ENCODE data around the gene GJA5.

GJA5 gene

GRCh38 chr1:147760481-147761260 lies at the start of gene GJA5:
TSS of gene GJA5 (minus strand) at chr1:147760602. CDS start at chr1:147759238, 1,364 bp downstream.
- DNase-seq, result no peak

DNA sequence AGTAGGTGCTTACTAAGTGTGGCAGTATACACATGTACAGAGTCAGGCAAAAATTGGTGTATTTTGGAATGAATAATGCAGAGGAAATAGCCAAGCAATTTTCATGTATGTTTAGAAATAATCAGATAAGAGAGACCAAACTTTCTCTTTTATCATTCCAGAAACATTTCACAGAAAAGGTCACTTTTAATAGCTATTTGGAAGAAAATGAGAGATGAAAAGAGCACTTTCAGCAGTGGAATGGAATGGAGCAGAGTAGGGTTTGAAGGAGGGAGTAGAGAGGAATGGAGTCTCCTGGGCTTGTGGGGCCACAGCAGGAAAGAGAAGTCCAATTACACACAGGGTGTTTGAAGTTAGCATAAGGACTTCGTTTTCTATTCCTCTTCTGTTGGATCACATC lies 48.8 kb upstream of the GJA5 start:
- DNase-seq, result no peak

GRCh38 chr1:147808025-147808424 lies 47.6 kb upstream of the GJA5 start:
- DNase-seq, result no peak

- no peak for DNase-seq
Observed at GRCh38 chr1:147807405-147807804, 47.0 kb upstream of the GJA5 start.

DNA sequence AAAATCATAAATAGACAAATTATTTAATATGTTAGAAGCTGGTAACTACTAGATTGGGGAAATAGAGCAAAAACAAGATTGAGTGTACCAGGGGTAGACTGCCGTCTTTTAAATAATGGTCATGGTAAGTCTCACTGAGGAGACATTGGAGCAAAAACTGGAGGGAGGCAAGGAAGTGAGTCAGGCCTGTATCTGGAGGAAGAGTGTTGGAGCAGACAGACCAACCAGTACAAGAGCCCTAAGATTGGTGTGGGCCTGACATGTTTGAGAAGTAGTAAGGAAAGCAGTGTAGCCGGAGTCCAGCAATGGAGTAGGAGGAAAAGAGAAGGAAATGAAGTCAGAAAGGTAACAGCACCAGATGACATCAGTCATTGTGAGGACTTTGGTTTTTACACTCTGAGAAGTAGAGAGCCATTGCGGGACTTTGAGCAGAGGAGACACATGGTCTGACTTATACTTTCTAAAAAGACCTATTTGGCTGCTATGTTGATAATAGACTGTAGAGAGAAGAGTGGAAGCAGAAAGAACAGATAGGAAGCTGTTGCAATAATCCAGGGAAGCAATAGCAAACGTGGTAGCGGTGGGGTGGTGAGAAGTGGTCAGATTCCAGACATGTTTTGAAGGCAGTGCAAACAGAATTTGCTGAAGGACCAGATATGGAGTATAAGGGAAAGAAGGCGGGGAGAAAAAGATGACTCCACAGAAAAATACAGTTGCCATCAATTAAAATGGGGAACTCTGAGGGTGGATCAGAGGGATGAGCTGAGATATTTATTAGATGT lies 44.7 kb upstream of the GJA5 start:
- DNase-seq, result no peak

DNA sequence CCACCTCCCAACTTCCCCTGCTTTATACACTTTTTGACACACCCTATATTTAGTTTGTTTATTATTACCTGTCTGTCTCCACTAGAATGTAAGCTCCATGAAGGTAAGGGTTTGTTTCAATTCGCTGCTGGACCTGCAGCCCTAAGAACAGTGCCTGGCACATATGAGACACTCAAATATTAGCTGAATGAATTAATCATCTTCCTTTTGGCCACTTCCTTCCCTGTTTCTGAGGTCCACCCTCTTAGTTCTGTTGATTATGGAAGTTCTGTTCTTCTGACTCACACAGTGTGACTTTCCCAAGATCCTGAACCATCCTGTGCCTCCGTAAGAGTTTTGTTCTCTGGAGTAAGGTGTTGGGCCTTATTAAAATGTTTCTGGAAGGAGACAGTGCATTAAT lies 40.4 kb upstream of the GJA5 start:
- DNase-seq, result no peak

DNA sequence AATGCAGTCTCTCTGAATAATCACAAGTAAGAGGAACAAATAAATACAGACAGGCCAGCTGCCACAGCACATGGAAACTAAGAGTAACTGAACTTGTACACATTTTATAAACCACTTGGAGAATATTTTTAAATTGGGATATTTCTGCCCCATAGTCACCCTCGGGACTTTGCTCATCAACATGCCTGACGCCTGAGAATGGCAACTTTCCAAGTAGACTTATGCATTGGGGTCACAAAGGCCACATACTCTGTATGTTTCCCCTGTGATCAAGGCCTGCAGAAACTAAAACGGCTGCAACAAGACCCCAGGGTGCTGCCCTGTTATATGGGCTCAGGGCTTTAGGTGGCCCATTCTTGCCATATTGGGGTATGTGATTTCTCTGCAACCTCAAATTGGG lies 38.3 kb upstream of the GJA5 start:
- DNase-seq, result no peak

DNA sequence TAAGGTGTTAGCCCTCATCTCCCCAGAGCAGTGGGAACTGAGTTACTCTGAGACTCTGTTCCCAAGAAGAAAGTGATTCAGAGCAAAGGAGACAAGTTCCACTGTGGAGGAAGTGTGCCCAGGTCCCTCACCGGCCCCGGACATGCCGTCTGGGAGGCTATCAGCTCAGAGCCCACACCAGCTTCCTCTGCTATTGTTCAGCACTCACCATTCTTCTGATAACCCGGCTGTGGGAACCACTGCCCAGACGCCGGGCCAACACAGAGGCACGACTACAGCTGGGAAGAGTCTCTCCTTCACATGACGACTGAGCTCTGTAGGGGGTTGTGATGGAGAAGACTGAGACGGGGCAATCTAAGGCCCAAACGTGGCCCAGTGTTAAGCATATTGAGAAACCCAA lies 34.2 kb upstream of the GJA5 start:
- DNase-seq, result no peak

DNA sequence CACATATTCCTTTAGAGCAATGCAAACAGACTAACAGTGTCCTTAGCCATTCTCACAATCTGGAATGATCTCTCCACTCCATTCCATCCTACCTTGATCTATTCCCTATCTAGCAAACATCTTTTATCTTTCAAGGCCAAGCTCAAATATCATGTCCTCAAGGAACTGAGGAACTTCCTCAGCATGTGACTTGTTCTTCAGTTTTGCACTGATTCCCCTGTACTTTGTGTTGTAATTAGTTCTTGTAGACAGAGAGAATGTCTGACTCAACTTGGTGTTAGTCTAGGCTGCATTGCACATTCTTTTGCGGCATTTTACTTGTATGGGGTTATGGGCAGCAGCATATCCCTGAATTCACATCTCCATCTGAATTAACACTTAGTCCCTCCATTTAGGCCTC lies 31.5 kb upstream of the GJA5 start:
- DNase-seq, result no peak

DNA sequence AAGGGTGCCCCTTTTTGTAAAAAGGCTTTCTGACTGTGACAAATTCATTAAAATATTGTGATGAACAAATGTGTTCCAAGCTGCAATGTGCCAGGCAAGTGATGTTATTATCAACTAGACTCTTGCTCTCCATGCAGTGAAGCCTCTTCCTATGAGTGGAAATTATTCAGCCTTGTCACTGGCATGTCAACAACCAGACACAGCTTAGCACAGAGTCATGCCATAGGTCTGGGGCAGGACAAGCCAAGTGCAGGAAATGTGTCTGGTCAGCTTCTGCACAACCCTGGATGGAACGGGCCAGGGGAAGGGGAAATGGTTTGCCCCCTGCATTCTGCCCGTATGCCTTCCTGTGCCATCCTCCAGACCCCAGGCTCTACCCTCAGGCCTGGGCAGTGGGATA lies 27.4 kb upstream of the GJA5 start:
- no peak for DNase-seq

DNA sequence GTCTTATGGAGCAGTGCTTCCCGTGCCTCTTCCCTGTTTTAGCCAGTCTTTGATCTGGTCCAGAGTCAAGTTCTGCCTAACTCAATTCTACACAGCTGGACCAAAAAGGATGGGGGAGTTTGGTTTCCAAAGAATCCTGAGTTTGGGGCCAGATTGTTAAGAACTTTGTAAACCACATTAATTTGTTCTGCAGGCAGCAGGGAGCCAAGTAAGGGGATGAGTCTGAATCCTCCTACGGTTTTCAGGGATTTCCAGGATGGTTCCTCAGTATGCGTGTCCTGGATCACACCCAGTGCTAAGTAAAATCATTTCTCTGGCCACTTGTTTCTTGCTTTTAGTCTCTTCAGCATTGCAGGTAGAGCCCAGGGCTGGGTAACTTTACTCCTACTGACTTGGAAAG lies 26.1 kb upstream of the GJA5 start:
- no peak for DNase-seq

GRCh38 chr1:147785794-147786506 lies 25.5 kb upstream of the GJA5 start:
- no peak for DNase-seq

DNA sequence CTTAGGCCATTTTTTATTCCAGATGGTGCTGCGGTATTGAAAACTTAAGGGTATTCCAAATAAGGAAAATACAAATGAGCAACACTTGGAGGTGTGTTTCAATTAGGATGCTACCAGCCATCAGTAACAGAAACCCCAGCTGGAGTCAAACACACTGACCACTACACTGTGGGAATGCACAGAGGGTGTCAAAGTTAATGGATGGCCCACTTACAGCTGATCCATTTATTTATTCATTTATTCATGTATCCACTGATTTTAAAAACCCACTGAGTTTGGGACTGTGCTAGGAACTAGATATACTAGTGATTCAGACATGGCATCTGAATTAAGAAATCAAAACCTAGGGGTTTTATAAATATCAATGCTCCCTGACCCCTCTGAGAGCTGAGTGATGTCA lies 24.5 kb upstream of the GJA5 start:
- no peak for DNase-seq

DNA sequence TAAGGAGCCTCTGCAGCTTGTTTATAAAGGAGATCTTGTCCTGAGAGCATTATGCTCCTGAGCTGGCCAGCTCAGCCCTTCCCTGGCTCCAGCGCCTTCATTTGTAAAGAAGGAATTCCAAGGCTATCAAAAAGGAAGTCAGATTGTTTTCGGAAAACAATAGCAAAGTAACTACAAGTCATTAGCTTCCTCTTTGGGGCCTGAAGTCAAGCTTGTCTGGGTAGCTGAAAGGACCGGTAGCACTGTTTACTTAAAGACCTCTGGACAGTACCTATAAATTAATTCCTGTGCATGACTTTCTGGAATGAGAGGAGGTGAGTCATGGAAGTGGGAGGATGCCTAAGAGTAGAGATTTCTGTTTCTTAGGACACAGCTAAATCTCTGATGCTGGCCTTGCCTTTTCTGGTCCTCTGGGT lies 20.7 kb upstream of the GJA5 start:
- DNase-seq, result no peak

DNA sequence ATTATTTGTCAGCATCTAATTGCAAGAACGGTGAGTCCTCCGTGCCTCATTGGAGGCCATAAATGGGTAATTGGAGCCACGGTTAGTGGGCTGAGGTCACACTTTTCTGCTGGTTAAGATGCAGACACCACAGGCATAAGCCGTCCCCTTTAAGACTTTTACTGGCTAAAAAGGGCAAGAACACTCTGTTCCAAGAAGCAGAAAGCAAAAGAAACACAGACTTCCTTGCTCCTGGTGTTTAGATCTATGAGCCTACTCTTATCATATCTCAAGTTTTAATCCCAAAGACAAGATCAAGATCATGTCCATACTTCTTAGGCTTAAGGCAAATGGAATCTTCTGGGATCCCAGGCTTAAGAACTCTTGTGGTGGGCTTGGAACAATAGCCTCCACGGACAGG lies 17.3 kb upstream of the GJA5 start:
- DNase-seq, result no peak

GRCh38 chr1:147773215-147773715 lies 12.9 kb upstream of the GJA5 start:
- no peak for DNase-seq

DNA sequence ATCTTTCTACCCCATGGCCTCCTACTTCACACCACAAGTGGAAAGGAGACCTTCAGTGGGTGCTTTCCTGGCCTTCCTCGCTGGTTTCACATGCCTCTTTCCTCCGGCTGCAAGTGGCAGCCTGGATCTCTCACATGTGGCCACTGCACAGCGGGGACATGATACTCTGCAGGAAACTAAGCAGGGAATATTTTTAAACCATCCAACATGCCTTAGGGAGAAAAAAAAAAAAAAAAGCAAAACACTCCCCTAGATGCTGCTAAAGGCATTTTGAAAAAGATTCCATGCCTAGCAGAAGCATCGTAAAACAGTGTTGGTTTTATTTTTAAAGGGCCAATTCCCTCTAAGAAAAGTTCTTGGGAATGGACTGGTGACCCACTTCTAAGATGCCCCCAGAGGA lies 12.2 kb upstream of the GJA5 start:
- DNase-seq, result no peak

- no peak for DNase-seq
Observed at GRCh38 chr1:147771226-147772125, 11.1 kb upstream of the GJA5 start.

DNA sequence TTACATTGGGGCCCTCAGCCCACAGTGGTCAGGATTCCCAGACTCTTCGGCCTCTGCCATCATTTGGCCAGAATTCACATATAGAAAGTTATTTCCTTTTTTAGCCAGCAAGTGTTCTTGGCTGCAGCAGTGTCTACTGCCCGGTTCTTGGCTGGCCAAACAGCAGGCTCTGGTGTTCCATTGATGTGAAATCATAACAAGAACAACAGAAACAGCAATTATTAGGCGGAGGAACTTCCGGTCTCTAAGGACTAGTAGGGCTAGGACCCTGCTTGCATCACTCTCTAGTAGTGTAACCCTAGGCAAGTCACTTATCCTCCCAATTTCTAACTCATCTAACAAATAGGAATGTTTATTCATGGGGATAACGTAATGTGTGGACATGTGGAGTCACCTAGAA lies 8.7 kb upstream of the GJA5 start:
- DNase-seq, result no peak

GRCh38 chr1:147768582-147768981 lies 8.2 kb upstream of the GJA5 start:
- no peak for DNase-seq

DNA sequence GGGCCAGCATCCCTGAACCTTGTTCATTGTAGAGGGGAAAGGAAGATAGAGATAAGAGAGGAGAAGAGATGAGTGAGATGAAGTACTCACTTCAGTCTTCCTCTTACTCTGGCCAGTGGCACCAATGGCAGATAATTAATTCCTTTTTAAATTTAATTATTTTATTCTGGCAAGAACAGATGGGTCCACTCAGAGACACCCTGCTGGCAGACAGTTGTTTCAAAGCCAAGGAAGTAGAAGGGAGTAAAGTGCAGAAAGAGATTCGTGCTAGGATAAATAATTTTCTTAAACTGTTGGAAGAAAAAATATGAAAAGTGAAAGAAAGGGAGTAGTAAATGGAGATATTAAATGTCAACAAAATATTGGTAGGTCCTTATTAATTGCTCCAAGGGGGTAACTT lies 7.7 kb upstream of the GJA5 start:
- DNase-seq, result no peak

GRCh38 chr1:147762233-147763024 lies 2.0 kb upstream of the GJA5 start:
- no peak for DNase-seq
